ENCODE results near the gene GPR173.

Gene GPR173

DNA sequence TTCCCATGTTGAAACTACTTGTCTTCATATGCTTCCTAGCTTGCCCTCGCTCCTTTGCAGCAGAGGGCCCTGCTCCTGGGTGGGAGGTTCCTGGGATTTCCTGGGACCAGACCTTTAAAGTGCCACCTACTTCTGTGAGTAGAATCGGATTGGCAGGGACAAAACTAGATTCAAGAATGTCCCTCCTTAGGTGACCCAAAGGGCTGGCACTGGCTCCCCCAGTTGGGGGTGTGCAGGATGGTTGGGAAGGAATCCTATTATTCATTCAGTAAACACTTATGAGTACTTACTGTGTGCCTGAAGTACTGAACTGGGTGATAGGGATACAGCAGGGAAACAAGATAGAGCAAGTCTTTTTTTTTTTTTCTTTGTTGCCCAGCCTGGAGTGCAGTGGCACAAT is 42.8 kb downstream of the GPR173 start:
- no peak for DNase-seq

DNA sequence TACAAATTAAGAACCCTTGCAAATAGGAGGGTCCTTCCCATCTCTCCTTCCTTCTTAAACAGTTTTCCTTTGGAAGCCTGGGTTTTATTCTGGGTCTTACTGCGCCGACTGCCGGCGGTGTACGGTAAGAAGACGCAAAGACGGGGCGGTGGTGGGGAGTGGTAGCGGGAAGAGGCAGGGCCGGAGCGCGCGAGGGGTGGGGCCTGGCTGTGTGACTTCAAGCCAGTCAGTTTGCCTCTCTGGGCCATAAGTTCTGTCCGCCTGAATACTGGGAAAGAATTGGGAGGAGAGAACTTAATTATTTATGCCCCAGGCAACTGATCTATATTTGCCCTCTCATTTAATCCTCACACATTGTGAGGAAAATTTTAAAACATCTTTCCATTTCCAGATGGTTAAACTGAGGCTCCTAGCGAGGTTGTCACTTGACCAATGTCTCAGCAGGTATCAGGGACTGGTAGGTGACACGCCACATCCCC is 44.6 kb downstream of the GPR173 start:
- DNase-seq, result peak; percentile 52

DNA sequence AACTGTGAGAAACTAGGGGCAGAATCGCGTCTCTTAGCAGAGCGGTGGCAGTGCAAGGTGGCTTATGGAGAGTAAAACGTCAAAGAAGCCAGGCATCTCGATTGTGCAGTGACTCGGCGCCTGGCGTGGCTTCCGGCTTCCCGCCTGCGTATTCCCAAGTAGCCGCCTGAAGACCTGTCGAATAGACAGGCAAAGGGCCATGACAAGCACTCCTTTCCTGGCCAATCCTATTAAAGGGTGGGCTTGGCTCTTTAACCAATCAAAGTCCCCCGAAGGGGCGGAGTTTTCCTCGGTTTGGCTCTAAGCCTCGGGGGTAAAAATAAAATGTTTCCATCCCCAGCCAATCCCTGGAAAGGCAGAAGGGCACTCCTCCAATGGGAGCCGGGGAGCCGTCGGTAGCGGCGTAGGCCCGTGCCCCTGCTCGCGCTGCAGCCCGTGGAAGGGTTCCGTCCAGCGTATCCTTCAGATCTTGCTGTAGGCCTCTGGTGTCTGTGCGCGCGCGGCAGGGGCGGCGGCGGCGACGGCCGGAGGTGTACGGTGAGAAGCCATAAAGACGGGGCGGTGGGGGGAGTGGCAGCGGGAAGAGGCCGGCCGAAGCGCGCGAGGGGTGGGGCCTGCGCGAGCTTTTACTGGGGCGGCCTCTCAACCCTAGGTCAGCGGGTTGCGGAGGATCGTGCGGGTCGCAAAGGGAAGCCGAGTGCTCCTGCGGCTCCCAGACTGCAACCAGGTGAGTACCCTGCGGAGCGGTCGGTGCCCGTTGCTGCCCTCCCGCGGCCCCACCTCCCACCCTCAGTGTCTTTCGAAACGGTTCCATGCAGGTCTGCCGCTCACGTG is 45.4 kb downstream of the GPR173 start, which contains the start of gene KANTR:
Gene KANTR (plus strand): TSS at position 395 of the 834 bp plus-strand sequence. CDS start 30,131 bp downstream, outside the sequence.
- peak; percentile 90 for DNase-seq

DNA sequence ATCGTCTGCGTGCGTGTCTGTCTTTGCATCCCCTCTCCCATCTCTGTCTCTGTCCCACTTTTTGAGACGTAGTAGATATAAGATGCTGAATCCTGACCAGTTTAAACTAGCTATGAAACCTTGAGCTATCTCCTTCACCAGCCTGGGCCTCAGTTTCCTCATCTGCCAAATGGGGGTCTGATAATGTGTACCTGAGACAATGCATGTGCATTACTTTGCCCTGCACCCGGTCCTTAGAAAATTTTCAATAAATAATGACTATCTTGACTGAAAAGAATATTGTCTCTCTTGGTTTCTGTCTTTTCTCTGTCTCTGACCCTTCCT is 46.0 kb downstream of the GPR173 start:
- DNase-seq, result no peak

DNA sequence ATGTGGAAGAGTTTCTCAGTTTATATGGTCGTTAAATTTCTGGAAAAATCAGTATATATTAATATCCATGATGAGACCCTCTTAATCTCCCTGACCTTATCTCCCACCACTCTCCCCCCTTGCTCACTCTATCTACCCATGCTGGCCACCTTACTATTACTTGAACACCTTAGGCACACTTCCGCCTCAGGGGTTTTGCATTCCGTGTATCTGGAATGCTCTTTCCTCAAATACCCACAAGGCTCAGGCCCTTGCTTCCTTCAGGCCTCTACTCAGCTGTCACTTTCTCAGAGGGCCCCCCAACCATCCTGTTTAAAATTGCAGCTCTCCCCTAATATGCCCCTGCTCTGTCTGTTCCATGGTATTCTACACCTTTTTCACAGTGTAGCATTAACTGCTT is 47.2 kb downstream of the GPR173 start:
- no peak for DNase-seq

DNA sequence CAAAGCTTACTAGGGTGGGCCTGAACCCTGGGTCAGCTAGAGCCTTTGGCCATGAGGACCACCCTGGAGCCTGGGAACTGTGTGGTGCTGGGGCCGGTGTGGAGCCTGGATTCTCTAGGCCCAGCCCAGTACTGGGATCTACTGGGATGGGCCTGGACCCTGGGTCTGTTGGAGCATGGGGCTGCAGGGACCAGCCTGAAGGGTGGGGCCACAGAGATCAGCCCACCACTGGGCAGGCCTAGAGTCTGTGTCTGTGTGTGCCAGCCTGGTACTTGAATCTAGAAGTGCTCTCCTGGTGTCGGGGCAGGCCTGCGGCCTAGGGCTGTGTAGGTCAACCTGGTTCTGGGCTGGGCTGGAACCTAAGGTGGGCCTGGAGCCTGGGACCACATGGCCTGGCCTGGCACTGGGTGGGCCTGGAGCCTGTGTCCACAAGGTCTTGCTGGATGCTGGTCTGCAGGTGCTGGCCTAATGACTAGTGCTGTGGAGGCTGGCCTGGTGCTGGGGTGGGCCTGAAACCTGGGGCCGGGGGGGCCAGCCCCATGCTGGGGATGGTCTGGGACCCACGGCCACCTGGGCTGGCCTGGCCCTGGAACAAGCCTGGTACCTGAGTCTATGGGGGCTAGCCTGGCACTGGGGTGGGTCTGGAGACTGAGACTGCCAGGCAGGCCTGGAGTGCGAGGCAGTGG is 66.4 kb downstream of the GPR173 start:
- no peak for DNase-seq

DNA sequence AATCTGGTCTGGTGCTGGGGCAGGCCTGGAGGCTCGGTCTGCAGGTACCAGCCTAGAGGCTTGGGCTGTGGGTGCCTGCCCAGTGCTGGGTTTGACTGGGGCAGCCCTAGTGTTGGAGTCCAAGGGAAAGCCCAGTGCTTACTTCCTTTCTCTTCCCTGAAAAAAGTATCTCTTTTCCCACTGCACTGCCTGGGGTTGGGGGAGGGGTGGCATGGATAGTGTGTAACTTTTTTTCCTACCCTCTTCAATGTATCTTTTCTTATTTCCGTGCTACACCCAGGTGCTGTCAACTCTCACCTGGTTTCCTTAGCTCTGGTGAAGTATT is 66.9 kb downstream of the GPR173 start:
- DNase-seq, result no peak

DNA sequence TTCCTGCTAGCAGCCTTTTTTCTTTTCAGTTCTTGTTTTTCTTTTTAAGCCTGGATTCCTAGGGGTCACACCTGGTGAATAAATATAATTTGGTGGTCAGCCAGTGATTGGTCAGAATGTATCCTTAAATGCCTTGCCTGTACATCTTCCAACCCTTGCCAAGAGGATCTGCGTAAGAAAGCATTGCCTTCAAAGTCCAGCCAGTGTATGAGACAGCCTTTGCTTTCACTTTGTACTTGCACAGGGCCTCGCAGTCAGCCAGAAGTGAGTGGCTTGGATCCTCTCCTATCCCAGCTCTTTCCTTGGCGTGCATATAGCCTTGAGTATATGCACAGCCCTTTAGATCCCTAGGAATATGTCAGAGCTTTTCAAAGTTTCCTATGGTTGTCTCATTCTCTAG is 67.5 kb downstream of the GPR173 start:
- no peak for DNase-seq

DNA sequence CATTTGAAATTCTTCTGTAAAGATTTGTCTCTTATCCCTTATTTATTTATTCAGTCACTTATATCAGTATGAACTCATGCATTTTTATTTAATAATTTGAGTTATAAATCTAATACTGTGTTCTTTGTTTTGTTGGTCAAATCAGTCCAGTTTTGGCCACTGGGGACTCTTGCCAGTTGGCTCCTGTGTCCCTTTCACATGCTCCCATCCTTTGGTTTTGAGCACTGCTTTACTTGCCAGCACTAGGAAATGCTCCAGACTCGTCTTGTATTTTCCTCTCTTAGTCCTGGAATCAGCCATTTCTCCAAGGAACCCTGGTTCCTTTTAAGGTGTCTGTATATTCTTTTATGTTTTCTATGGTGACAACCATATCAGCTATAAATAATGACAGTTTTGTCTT is 73.4 kb downstream of the GPR173 start:
- DNase-seq, result no peak

DNA sequence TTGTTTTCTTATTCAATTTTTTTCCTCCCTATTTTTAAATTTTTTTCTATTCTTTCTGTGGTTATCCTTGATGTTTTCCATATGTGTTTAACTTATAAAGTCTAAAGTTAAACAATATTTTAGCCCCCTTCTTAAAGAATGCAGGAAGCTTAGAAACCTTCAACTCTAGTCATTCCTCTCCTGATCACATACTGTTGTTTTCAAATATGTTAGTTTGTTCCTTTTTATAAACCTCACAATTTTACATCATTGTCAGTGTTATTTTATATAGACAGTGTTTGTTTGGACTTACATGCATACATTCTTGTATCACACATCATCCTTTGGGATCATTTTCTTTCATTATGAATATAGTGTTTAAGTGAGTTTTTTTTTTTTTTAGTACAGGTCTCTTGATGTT is 76.9 kb downstream of the GPR173 start:
- DNase-seq, result no peak

DNA sequence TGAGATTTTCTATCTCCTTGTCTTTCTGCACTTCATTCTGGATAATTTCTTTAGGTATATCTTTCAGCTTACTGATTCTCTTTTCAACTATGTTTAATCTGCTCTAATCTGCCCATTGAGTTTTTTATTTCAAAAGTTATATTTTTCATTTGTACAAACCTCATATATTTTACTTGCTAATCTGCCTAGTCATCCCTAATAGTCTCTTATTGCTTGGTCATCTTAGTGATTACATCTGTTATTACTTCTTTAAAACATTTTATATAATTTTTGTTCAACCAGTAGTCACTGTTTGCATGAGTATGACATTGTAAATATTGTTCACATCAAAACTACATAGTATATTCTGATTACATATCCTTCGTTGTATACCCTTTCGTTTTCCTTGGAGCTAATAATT is 77.8 kb downstream of the GPR173 start:
- no peak for DNase-seq

DNA sequence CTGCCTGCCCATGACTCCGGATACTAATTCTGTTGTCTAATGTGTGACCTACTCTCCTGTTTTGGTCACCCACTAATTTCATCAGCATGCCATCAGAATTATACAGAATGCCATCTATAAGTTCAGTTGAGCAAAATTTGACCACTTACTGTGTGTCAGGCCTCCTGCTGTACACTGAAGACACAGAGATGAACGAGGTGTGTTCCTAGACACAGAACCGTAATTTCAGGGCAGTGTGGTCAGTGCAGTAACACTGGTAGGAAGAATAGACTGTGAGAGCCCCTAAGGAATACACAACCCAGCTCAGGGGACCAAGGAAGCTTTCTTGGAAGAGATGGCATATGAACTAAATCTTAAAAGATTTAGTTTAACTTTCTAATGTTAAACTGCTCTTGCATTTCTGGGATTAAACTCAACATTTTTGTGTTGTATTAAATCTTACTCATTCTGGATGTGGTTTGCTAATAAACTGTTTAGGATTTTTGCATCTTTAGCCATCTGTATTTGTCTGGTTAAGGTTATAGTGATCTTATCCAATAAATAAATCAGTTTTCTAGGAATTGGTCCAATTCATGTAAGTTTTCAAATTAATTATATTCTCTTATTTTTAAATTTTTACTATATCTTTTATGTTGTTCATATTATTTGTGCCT is 79.6 kb downstream of the GPR173 start:
- DNase-seq, result no peak

Data from NCI-H748 treated with DMSO at 0.1 percent for 48 hours (cell line).